ENCODE data around the gene BMAL1.
"Not testable (repeated sequence)": the region's sequence is repeated elsewhere in the genome, so short reads cannot be mapped to it uniquely, and the experiment has no call there.

Gene BMAL1

GRCh38 chr11:13391217-13391616, 113.6 kb downstream of the BMAL1 start:
- DNase-seq: no peak

GRCh38 chr11:13398335-13398734, 120.7 kb downstream of the BMAL1 start:
- not testable (repeated sequence) for DNase-seq

GRCh38 chr11:13405220-13405619, 127.6 kb downstream of the BMAL1 start:
- no peak for DNase-seq

GRCh38 chr11:13415201-13415600, 137.6 kb downstream of the BMAL1 start:
- DNase-seq: no peak

- DNase-seq: no peak
Measured at GRCh38 chr11:13421561-13421960, 144.0 kb downstream of the BMAL1 start.

GRCh38 chr11:13423372-13423771, 145.8 kb downstream of the BMAL1 start:
- DNase-seq: no peak

- DNase-seq: no peak
Measured at GRCh38 chr11:13427440-13427839, 149.8 kb downstream of the BMAL1 start.

- no peak for DNase-seq
Measured at GRCh38 chr11:13429288-13429687, 151.7 kb downstream of the BMAL1 start.

GRCh38 chr11:13429836-13430235, 152.2 kb downstream of the BMAL1 start:
- no peak for DNase-seq

- no peak for DNase-seq
Measured at GRCh38 chr11:13433437-13433836, 155.8 kb downstream of the BMAL1 start.

- DNase-seq: no peak
Measured at GRCh38 chr11:13434247-13435205, 156.9 kb downstream of the BMAL1 start.

GRCh38 chr11:13436836-13437235, 159.2 kb downstream of the BMAL1 start:
- DNase-seq: not testable (repeated sequence)
